ENCODE results near the gene PRDM16. TPM values are rescaled to one million over a fixed set of nuclear protein-coding genes. Genes with fewer than 3 reads are reported as not detected.

The PRDM16 gene
- total RNA-seq, 1 experiment from 2014 or later, result 6.1 TPM

DNA sequence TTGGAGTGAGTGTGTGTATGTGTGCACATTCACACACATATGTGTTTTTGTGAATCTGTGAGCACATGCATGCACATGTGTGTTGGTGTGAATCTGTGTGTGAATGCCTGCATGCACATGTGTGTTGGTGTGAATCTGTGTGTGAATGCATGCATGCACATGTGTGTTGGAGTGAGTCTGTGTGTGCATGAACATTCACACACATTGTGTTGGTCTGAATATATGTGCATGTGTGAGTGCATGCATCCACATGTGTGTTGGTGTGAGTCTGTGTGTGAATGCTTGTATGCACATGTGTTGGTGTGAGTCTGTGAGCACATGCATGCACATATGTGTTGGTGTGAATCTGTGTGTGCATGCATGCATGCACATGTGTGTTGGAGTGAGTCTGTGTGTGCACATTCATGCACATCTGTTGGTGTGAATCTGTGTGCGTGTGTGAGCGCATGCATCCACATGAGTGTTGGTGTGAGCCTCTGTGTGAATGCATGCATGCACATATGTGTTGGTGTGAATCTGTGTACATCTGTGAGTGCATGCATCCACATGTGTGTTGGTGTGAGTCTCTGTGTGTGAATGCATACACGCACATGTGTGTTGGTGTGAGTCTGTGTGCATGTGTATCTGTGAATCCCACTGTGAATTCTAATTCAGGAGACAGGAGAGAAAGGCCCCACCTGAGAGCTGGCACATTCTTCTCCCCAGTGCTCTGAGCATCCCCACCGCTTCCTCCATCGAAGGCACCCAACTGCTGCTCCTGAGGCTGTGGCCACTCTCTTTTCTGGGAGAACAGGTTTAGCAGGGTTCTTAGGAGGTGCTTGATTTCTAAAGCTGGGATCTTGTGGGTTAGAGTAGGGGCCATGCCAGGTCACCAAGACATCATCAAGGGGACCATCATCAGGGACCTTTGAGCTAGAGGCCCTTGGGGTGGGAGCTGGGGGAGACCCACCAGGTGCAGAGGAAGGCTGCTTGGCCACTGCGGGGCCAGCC lies 267.9 kb downstream of the PRDM16 start:
- intact Hi-C loops (cut with micrococcal nuclease), result no loop called here
- Histone ChIP-seq H3K9me2 (ENCODE audit: insufficient read depth) (no peaks in the 10 kb centered on the region), H3K9me3 (ENCODE audit: control insufficient read depth in 1 of 2, insufficient read depth in 1 of 2, low read depth in 1 of 2, low read length in 2 of 2) (peaks cover 0 to 3% of the 10 kb centered on the region in 2 experiments; a peak in 1 of 4 replicates), H3K79me2 (ENCODE audit: insufficient read depth, low read length) (no peaks in the 10 kb centered on the region), H2AFZ (ENCODE audit: low read depth, low read length, poor library complexity, severe bottlenecking) (no peak overlapping the region), H3K27ac (ENCODE audit: low read depth, low read length) (no peak overlapping the region), H3K4me1 (ENCODE audit: control insufficient read depth in 1 of 2, insufficient read depth in 2 of 2, low read length in 2 of 2) (no peaks in the 10 kb centered on the region), H3K27me3 (ENCODE audit: insufficient read depth, low read length) (no peaks in the 10 kb centered on the region), H3K4me2 (ENCODE audit: low read length) (no peak overlapping the region), H3K4me3 (replicated peaks in 1 of 2; ENCODE audit: low read depth in 1 of 2, low read length in 2 of 2) (no peak overlapping the region), H4K20me1 (ENCODE audit: insufficient read depth) (no peaks in the 10 kb centered on the region), H3K36me3 (ENCODE audit: control insufficient read depth in 1 of 2, insufficient read depth in 2 of 2, low read length in 2 of 2) (no peaks in the 10 kb centered on the region), H3K9ac (ENCODE audit: low read length) (no peak overlapping the region)
- BruUV-seq (replicated peaks), result no TSS peak
- CTCF ChIA-PET, result no interaction called here
- DNase-seq (ENCODE audit: low read depth, low spot score) (no peak), ATAC-seq (no peak)
- TF ChIP-seq EGR1 (IDR thresholded peaks at IDR 0.05; ENCODE audit: low read depth) (no peak), CTCF (IDR thresholded peaks at IDR 0.05 in 2 of 3, conservative IDR thresholded peaks at IDR 0.05 in 1 of 3; ENCODE audit: borderline replicate concordance in 1 of 3, insufficient read depth in 1 of 3, low read depth in 2 of 3, low read length in 2 of 3) (no peak), SP1 (IDR thresholded peaks at IDR 0.05; ENCODE audit: low read depth) (no peak), SRF (IDR thresholded peaks at IDR 0.05; ENCODE audit: low read depth) (no peak), ELF1 (IDR thresholded peaks at IDR 0.05; ENCODE audit: borderline replicate concordance, low read depth) (no peak), EZH2 (IDR thresholded peaks at IDR 0.05) (no peak), TCF7L2 (IDR thresholded peaks at IDR 0.05; ENCODE audit: borderline replicate concordance, extremely low read depth, insufficient read depth, insufficient read length) (no peak), ZNF274 (IDR thresholded peaks at IDR 0.05; ENCODE audit: low read depth, low read length) (no peak), FOSL1 (IDR thresholded peaks at IDR 0.05; ENCODE audit: low read depth) (no peak), CBX3 (IDR thresholded peaks at IDR 0.05; ENCODE audit: low read depth) (no peak), POLR2A (IDR thresholded peaks at IDR 0.05; ENCODE audit: borderline replicate concordance, extremely low read depth, insufficient read depth, insufficient read length) (no peak), YY1 (IDR thresholded peaks at IDR 0.05; ENCODE audit: extremely low read depth, insufficient replicate concordance, low read depth, low read length) (no peak), ATF3 (IDR thresholded peaks at IDR 0.05) (no peak), EZH2phosphoT487 (IDR thresholded peaks at IDR 0.05; ENCODE audit: borderline replicate concordance) (no peak), ZFX (IDR thresholded peaks at IDR 0.05) (no peak), SIN3A (IDR thresholded peaks at IDR 0.05; ENCODE audit: low read depth) (no peak), RAD21 (IDR thresholded peaks at IDR 0.05; ENCODE audit: low read depth) (no peak)
- TF ChIP-seq, protein P1, sequence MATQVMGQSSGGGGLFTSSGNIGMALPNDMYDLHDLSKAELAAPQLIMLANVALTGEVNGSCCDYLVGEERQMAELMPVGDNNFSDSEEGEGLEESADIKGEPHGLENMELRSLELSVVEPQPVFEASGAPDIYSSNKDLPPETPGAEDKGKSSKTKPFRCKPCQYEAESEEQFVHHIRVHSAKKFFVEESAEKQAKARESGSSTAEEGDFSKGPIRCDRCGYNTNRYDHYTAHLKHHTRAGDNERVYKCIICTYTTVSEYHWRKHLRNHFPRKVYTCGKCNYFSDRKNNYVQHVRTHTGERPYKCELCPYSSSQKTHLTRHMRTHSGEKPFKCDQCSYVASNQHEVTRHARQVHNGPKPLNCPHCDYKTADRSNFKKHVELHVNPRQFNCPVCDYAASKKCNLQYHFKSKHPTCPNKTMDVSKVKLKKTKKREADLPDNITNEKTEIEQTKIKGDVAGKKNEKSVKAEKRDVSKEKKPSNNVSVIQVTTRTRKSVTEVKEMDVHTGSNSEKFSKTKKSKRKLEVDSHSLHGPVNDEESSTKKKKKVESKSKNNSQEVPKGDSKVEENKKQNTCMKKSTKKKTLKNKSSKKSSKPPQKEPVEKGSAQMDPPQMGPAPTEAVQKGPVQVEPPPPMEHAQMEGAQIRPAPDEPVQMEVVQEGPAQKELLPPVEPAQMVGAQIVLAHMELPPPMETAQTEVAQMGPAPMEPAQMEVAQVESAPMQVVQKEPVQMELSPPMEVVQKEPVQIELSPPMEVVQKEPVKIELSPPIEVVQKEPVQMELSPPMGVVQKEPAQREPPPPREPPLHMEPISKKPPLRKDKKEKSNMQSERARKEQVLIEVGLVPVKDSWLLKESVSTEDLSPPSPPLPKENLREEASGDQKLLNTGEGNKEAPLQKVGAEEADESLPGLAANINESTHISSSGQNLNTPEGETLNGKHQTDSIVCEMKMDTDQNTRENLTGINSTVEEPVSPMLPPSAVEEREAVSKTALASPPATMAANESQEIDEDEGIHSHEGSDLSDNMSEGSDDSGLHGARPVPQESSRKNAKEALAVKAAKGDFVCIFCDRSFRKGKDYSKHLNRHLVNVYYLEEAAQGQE (IDR thresholded peaks at IDR 0.05; ENCODE audit: low read depth), result no peak
- TF ChIP-seq, protein P2, sequence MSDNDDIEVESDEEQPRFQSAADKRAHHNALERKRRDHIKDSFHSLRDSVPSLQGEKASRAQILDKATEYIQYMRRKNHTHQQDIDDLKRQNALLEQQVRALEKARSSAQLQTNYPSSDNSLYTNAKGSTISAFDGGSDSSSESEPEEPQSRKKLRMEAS (IDR thresholded peaks at IDR 0.05), result no peak
- RAD21 ChIA-PET (ENCODE audit: low non-redundant PET in 1 of 2, low total read pairs in 2 of 2, uncharacterized antibody in 2 of 2, unreplicated experiment in 2 of 2), result no interaction called here
- POLR2A ChIA-PET, result no interaction called here
